HG03565 (cell line): ENCODE results near the gene TCTN3.
"Not testable (repeated sequence)": the region's sequence is repeated elsewhere in the genome, so short reads cannot be mapped to it uniquely, and the experiment has no call there.

Source experiments
- ATAC-seq: cut with Tn5 transposase; IDR thresholded peaks from one replicate; pipeline ENCODE4 v1.9.1; 2021; ENCODE audit warnings: mild to moderate bottlenecking, moderate library complexity; ENCODE audit not compliant: unreplicated experiment

Gene TCTN3

DNA sequence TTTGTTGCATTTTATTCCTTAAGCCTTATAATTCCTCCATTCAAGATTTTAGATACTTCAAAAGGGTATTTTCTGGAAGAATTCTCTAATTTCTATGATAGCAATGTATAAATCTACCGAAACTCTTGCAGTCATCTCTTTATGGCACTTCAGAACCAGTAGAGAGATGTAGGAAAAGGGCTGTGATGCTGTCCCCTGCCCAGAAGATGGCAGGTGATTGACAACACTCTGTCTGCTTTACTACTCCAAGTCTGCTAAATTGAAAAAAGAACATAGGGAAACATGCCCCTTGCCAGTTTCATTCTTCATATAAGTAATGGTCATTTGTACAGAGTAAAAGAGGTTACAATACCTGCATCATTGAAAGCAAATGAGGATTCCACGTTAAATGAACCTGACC, 5.1 kb downstream of the TCTN3 start:
- no peak for ATAC-seq

GRCh38 chr10:95683966-95684365, 9.8 kb downstream of the TCTN3 start:
- no peak for ATAC-seq

DNA sequence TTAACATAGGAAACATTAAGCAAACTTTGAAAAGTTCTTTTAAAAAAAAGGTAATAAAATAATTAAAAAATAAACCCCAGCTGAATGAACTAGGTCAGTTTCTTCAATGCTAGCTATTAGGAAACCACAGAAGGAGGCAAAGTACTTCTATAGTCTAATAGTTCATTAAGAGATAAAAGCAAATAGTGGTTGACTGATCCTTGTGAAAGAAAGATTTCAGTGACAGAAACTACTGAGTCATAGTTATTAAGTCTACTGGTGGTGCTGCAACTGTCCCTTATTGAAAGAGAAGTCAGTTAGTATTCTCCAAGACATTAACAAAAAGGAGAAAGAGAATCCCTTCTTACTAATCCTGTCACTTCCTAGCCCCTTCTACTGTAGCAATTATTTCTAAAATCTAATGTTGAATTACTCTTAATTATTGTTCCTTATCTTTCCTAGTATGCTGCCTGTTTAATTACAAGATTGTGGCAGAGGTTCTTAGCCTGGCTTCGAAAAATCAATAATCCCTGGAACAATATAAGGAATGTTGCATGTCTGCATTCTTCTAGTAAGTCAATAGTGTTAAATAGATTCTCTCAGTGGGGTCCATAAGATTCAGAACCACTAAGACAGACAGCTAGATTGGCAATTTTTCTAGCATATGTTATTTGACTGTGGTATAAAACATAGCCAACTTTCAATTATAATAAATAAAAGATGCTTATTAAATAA, 18.2 kb downstream of the TCTN3 start:
- no peak for ATAC-seq

DNA sequence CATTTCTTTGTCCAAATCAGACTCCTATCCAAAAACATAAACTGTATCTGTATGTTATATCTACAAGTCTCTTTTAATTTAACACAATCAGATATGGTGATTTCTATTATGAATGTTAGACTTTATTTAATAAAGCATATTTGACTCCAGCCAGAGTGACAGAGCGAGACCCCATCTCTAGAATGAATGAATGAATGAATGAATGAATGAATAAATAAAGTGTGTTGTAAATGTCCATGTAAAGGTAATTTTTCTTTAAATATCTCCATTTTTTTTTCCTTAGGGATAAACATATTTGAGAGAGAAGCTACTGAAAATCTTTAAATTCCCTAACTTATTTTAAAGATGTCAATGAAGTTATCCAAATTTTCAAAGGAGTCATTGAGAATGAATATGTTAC, 19.1 kb downstream of the TCTN3 start:
- no peak for ATAC-seq

GRCh38 chr10:95672641-95673040, 21.1 kb downstream of the TCTN3 start:
- not testable (repeated sequence) for ATAC-seq

DNA sequence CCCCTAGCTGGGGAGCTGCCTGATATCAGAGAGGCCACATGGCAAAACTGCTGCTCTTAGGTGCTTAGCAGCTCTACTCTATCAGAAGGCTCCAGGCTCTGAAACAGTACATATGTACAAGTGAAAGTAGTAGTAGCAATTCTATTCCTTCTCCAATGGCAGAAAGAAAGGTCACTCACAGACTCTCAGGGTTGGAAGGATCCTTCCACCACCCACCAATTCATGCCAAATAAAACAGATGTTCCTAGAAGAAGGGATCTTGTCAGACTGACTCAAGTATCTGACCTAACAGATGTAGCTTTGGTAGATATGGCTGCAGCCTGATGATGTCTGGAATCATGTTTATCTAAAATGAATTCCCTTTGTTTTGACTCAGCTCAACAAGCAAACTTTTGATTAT, 29.2 kb downstream of the TCTN3 start:
- no peak for ATAC-seq

DNA sequence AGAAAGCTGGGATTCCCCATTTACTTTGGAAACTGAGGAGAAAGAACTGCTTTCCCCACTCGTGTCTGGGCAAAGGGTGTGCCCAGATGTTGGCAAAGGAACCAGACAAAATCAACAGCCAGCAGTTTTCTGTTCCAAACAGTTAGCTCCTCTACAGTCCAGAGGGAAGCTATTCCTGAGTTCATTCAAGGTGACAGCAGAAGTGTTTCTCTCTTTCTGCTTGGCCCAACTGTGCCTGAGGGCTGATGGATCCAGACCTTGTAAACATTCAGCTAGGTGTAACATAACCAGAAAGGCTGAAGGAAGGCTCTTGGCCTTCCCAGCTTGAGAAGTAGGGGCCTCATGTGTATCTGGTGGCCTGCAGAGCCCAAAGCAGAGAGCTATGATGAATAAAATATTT, 30.2 kb downstream of the TCTN3 start:
- ATAC-seq = no peak

- ATAC-seq = no peak
These were observed 31.9 kb downstream of the TCTN3 start for GRCh38 chr10:95661818-95662217.

- no peak for ATAC-seq
These were observed 33.4 kb downstream of the TCTN3 start for GRCh38 chr10:95660283-95660682.

GRCh38 chr10:95657250-95657649, 36.5 kb downstream of the TCTN3 start:
- no peak for ATAC-seq

GRCh38 chr10:95656291-95657164, 37.2 kb downstream of the TCTN3 start, which contains the start of gene ALDH18A1:
Gene ALDH18A1 (minus strand): TSS chr10:95656711. CDS start chr10:95653377, 3,334 bp downstream.
- peak; percentile 86 for ATAC-seq

- ATAC-seq = no peak
These were observed 38.0 kb downstream of the TCTN3 start for GRCh38 chr10:95655571-95656290.

DNA sequence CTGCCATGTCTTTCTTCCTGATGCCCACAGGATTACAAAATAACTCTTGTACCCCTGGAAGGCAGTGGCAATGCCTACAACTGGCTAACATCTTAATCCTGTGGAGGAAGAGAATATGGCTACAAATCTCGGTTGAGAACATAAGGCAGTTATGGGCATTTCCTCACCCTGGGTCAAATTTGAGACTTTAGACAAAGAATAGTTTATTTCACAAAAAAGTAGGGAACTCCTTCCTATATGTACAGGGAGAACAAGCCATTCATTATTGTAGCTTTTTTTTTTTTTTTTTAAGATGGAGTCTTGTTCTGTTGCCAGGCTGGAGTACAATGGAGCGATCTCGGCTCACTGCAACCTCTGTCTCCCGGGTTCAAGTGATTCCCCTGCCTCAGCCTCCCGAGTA, 39.8 kb downstream of the TCTN3 start:
- no peak for ATAC-seq

DNA sequence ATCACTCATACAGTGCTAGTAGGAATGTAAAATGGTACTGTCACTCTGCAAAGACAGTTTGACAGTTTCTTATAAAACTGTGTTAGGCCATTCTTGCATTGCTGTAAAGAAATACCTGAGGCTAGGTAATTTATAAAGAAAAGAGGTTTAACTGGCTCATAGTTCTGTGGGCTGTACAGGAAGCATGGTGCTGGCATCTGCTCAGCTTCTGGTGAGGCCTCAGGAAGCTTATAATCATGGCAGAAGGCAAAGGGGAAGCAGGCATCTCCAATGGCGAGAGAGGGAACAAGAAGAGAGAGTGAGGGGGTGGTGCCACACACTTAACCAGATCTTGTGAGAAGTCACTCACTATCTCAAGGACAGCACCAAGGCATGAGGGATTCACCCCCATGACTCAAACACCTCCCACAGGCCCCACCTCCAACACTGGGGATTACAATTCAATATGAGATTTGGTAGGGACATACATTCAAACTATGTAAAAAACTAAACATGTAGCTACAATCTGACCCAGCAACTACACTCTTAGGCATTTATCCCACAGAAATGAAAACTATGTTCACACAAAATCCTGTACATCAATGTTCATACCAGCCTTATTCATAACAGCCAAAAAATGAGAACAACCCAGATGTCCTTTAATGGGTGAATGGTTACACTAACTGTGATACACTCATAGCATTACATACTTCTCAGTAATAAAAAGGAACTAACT, 42.2 kb downstream of the TCTN3 start:
- ATAC-seq = no peak

- ATAC-seq = no peak
These were observed 43.5 kb downstream of the TCTN3 start for GRCh38 chr10:95650232-95650631.

DNA sequence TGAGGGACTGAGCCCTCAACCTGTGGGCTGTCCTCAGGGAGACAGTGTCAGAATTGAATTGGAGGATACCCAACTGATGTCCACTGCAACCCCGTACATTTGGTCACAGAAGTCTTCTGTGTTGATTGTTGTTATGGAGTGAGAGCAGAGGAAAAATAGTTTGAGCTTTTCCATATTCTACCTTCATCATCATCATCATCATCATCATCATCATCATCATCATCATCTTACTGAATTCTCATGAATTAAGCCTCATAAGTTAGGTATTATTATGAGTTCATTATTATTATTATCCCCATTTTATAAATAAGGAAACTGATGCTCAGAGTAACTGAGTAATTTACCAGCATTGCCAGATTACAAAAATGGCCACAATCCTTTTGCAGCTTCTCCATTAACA, 45.6 kb downstream of the TCTN3 start:
- no peak for ATAC-seq

DNA sequence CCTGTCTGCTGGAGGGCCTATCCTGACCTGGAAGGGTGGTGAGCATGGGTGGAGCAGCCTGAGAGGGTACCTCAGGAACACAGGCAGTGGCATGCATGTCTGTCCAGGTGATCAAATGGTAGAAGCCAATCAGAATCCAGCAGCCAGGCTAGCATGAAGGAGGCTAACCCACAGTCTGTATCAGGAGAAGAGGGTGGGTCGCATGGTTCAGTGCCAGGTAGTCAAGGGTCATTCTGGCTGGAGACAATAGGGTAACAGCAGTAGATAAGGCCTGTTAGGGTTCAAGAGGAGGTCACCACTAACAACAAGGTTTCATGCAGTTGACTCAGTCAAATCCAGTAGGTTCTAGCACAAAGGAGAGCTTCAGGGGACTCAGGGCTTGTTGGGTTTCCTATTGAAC, 47.6 kb downstream of the TCTN3 start:
- ATAC-seq = no peak

DNA sequence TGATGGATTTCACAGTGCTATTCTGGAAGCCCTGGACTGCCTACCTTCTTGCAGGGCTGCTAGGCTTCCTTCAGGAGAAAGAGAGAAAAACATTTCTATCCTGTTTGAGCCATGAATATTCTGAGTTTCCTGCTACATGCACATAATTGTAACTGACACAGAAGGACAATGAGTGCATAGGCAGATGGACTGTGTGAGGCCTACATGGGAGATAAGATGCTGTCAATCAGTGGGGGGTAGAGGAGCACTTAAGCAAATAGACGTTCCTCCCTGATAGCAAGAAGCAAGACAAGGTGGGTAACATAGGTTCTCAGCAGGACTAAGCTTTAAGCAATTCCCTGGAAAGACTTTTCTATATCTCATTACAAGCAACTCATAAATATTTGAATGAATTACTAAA, 48.8 kb downstream of the TCTN3 start:
- no peak for ATAC-seq

DNA sequence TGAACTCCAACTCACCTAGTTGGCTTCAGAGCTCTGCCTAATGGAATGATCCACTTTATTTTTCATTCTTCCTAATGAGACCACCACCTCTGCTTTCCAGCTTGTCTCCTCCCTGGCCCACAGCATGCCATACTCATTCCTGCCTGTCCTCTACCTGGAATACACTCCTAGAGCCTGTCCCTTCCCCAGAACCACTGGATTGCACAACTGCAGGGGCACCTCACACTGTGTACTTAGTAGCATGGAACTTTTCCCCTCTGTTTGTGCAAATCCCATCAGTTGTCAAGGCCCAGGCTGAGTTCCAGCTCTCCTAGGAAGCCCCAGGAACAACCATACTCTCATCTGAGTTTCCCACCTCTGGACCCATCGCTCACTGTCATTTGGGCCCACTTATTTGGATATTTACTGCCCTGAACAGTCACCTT, 52.8 kb downstream of the TCTN3 start:
- no peak for ATAC-seq

- ATAC-seq = no peak
These were observed 55.8 kb downstream of the TCTN3 start for GRCh38 chr10:95637911-95638310.

- ATAC-seq = no peak
These were observed 56.6 kb downstream of the TCTN3 start for GRCh38 chr10:95637140-95637539.
